OCI-LY7 (cell line): ENCODE data around the gene EBF3. TPM values are rescaled to one million over a fixed set of nuclear protein-coding genes. Genes with fewer than 3 reads are reported as not detected.

Source experiments
- BruUV-seq: library from RNA; stranded (reverse); fragments of 400-500 nt; replicated peaks from 2 replicates; lab custom pipeline; 2021; lab: Mats Ljungman, UMichigan
- CTCF ChIA-PET: fragments of 300-600 bp; sonication (Branson Sonifier 250); formaldehyde crosslinking; loops from one replicate; lab custom pipeline; 2022; ENCODE audit warnings: antibody characterized with exemption; ENCODE audit not compliant: unreplicated experiment; lab: Charles Lee
- POLR2A ChIA-PET: fragments of 300-600 bp; sonication (Branson Sonifier 250); formaldehyde crosslinking; loops from one replicate; lab custom pipeline; 2022; ENCODE audit warnings: antibody characterized with exemption; lab: Charles Lee
- DNase-seq: peaks from one replicate; pipeline ENCODE4 v3.0.0-alpha.2; 2015; ENCODE audit warnings: low spot score
- H2AFZ ChIP-seq: fragments of 200-600 bp; sonication (generic), shearing (Covaris generic); 2 replicates; pipeline ENCODE4 v1.6.1; 2014; ENCODE audit warnings: mild to moderate bottlenecking, antibody characterized with exemption, low read length, moderate library complexity
- H3K27ac ChIP-seq: fragments of 200-600 bp; sonication (generic); 2 replicates; pipeline ENCODE4 v1.5.1; 2014; ENCODE audit warnings: mixed run types, low read depth, mild to moderate bottlenecking, moderate library complexity, low read length, inconsistent platforms; ENCODE audit not compliant: poor library complexity, severe bottlenecking
- H3K36me3 ChIP-seq: fragments of 200-600 bp; sonication (generic); 2 replicates; pipeline ENCODE4 v1.6.1; 2014; ENCODE audit warnings: mild to moderate bottlenecking, antibody characterized with exemption, low read length, moderate library complexity, mixed read lengths; ENCODE audit not compliant: insufficient read depth
- H3K4me1 ChIP-seq: fragments of 200-600 bp; sonication (generic); 2 replicates; pipeline ENCODE4 v1.5.1; 2014; ENCODE audit warnings: mild to moderate bottlenecking, low read length; ENCODE audit not compliant: insufficient read depth, poor library complexity, severe bottlenecking
- H3K4me2 ChIP-seq: fragments of 200-600 bp; sonication (generic); 2 replicates; pipeline ENCODE4 v1.6.1; 2014; ENCODE audit warnings: mild to moderate bottlenecking, low read length
- H3K4me3 ChIP-seq: fragments of 200-600 bp; sonication (generic); 2 replicates; pipeline ENCODE4 v1.5.1; 2014; ENCODE audit warnings: mild to moderate bottlenecking, low read depth, low read length; ENCODE audit not compliant: poor library complexity, severe bottlenecking
- H3K79me2 ChIP-seq: fragments of 200-600 bp; sonication (generic); 2 replicates; pipeline ENCODE4 v1.6.1; 2016; ENCODE audit warnings: low read depth, mild to moderate bottlenecking, low read length, moderate library complexity, mixed read lengths; ENCODE audit not compliant: insufficient read depth
- H3K9me2 ChIP-seq: fragments of 200-600 bp; sonication (generic); 2 replicates; pipeline ENCODE4 v1.6.1; 2016; ENCODE audit warnings: mild to moderate bottlenecking, low read length, mixed read lengths; ENCODE audit not compliant: insufficient read depth
- H3K9me3 ChIP-seq: fragments of 200-600 bp; sonication (generic); 2 replicates; pipeline ENCODE4 v1.6.1; 2014; ENCODE audit warnings: mild to moderate bottlenecking, mixed run types, low read length, mixed read lengths
- H4K20me1 ChIP-seq: fragments of 200-600 bp; sonication (generic); 2 replicates; pipeline ENCODE4 v1.6.1; 2014; ENCODE audit warnings: mild to moderate bottlenecking, antibody characterized with exemption, low read length, moderate library complexity, mixed read lengths; ENCODE audit not compliant: insufficient read depth
- CTCF ChIP-seq: fragments of 200-600 bp; sonication (generic); conservative IDR thresholded peaks from 2 replicates; pipeline ENCODE4 v1.5.1; 2014; ENCODE audit warnings: mild to moderate bottlenecking, antibody characterized with exemption, low read length, moderate library complexity, mixed read lengths
- EZH2phosphoT487 ChIP-seq: fragments of 200-600 bp; sonication (generic); IDR thresholded peaks from 2 replicates; pipeline ENCODE4 v1.6.1; 2018; ENCODE audit warnings: low read depth, borderline replicate concordance, mild to moderate bottlenecking, mixed run types, antibody characterized with exemption, low read length, moderate library complexity, mixed read lengths
- intact Hi-C: fragments of 100-400 bp; cut with micrococcal nuclease; formaldehyde crosslinking; loops from one replicate; pipeline ENCODE4 v1.10.0; 2022; ENCODE audit not compliant: unreplicated experiment
- total RNA-seq, 2 experiments: library from RNA; depleted of rRNA in 1 of 2; stranded (reverse); fragments of >200 nt in 1 of 2; shearing (Covaris generic) in 1 of 2; gene quantifications; 2 replicates each; pipeline ENCODE4 v1.2.3, GENCODE V29; 2014 to 2022

EBF3 gene
- total RNA-seq, 2 experiments from 2014 or later, result not detected

GRCh38 chr10:129875993-129876726, 87.9 kb downstream of the EBF3 start:
- no peak overlapping the region for H3K4me2 ChIP-seq
- no peaks in the 10 kb centered on the region for H3K9me2 ChIP-seq
- intact Hi-C loops, result no loop called here
- no peaks in the 10 kb centered on the region for H3K79me2 ChIP-seq
- H3K27ac ChIP-seq, result no peak overlapping the region
- no peak for DNase-seq
- CTCF ChIA-PET, result no interaction called here
- TF ChIP-seq CTCF (no peak), EZH2phosphoT487 (no peak)
- H3K4me3 ChIP-seq, result no peak overlapping the region
- H4K20me1 ChIP-seq, result no peaks in the 10 kb centered on the region
- no TSS peak for BruUV-seq
- H3K4me1 ChIP-seq, result no peaks in the 10 kb centered on the region
- POLR2A ChIA-PET, result interaction anchor here (0.6 kb wide), 2 partner anchors 164 to 849 kb away, joined by 3 read pairs; no protein-coding TSS in a partner anchor
- H3K36me3 ChIP-seq, result no peaks in the 10 kb centered on the region
- H2AFZ ChIP-seq, result no peak overlapping the region
- no peaks in the 10 kb centered on the region for H3K9me3 ChIP-seq

GRCh38 chr10:129873351-129873750, 90.7 kb downstream of the EBF3 start:
- TF ChIP-seq CTCF, result no peak
- TF ChIP-seq EZH2phosphoT487, result no peak
- Histone ChIP-seq H3K4me2 (no peak overlapping the region), H4K20me1 (no peaks in the 10 kb centered on the region)

GRCh38 chr10:129871966-129872365, 92.1 kb downstream of the EBF3 start:
- Histone ChIP-seq H2AFZ (no peak overlapping the region), H3K27ac (no peak overlapping the region), H4K20me1 (no peaks in the 10 kb centered on the region), H3K79me2 (no peaks in the 10 kb centered on the region), H3K4me3 (no peak overlapping the region), H3K4me2 (no peak overlapping the region), H3K4me1 (no peaks in the 10 kb centered on the region), H3K9me3 (no peaks in the 10 kb centered on the region), H3K9me2 (no peaks in the 10 kb centered on the region), H3K36me3 (no peaks in the 10 kb centered on the region)
- DNase-seq, result no peak
- no peak for TF ChIP-seq CTCF
- no peak for TF ChIP-seq EZH2phosphoT487
- ChIA-PET CTCF (no interaction called here), POLR2A (no interaction called here)
- BruUV-seq, result no TSS peak
- intact Hi-C loops, result no loop called here

More at GRCh38 chr10:129873351-129873750, 90.7 kb downstream of the EBF3 start:
- no peaks in the 10 kb centered on the region for H3K9me3 ChIP-seq
- no peaks in the 10 kb centered on the region for H3K4me1 ChIP-seq
- H3K36me3 ChIP-seq, result no peaks in the 10 kb centered on the region
- no TSS peak for BruUV-seq
- H2AFZ ChIP-seq, result no peak overlapping the region
- CTCF ChIA-PET, result no interaction called here
- no peak overlapping the region for H3K4me3 ChIP-seq
- no peaks in the 10 kb centered on the region for H3K79me2 ChIP-seq
- POLR2A ChIA-PET, result interaction anchor here (0.7 kb wide), 1 partner anchor 20 kb away, joined by 3 read pairs; no protein-coding TSS in a partner anchor
- no peaks in the 10 kb centered on the region for H3K9me2 ChIP-seq
- H3K27ac ChIP-seq, result no peak overlapping the region
- DNase-seq, result no peak
- intact Hi-C loops, result no loop called here
